Fibroblast of lung (primary cell): ENCODE measurements around the gene NAB2. TPM values are rescaled to one million over a fixed set of nuclear protein-coding genes. Genes with fewer than 3 reads are reported as not detected.

ENCODE experiments used
- DNase-seq, 2 donors: peaks; one replicate each; pipeline versions ENCODE4 v3.0.0 to v3.0.0-alpha.2; 2010; ENCODE audit warnings: low read depth in 2 of 2
- H2AFZ ChIP-seq: 2 replicates; pipeline ENCODE4 v1.5.1; 2012; ENCODE audit warnings: low read length, control low read depth, inconsistent platforms
- H3K27ac ChIP-seq: 2 replicates; pipeline ENCODE4 v1.5.1; 2011; ENCODE audit warnings: low read length, control low read depth; ENCODE audit not compliant: insufficient read depth
- H3K27me3 ChIP-seq: 2 replicates; pipeline ENCODE4 v1.5.1; 2011; ENCODE audit warnings: mild to moderate bottlenecking, low read length; ENCODE audit not compliant: control insufficient read depth, insufficient read depth
- H3K36me3 ChIP-seq: 2 replicates; pipeline ENCODE4 v1.5.1; 2011; ENCODE audit warnings: low read length; ENCODE audit not compliant: control insufficient read depth, insufficient read depth
- H3K4me1 ChIP-seq: 2 replicates; pipeline ENCODE4 v1.5.1; 2011; ENCODE audit warnings: low read length; ENCODE audit not compliant: control insufficient read depth, insufficient read depth; ENCODE audit errors: extremely low read depth
- H3K4me2 ChIP-seq: 2 replicates; pipeline ENCODE4 v1.5.1; 2011; ENCODE audit warnings: low read length, control low read depth; ENCODE audit not compliant: insufficient read depth; ENCODE audit errors: extremely low read depth
- H3K4me3 ChIP-seq, 4 experiments: fragments of 200-600 bp in 1 of 4; sonication (generic) in 1 of 4; replicated peaks in 1 of 4; 2 replicates each; pipeline ENCODE4 v1.5.1; 2011 to 2016; ENCODE audit warnings: low read length in 4 of 4, low read depth in 3 of 4, mild to moderate bottlenecking in 3 of 4, control low read depth in 2 of 4, inconsistent platforms in 1 of 4, mixed read lengths in 1 of 4; ENCODE audit not compliant: insufficient read depth in 1 of 4; ENCODE audit errors: control extremely low read depth in 1 of 4
- H3K79me2 ChIP-seq: 2 replicates; pipeline ENCODE4 v1.5.1; 2012; ENCODE audit warnings: mild to moderate bottlenecking, low read length, inconsistent platforms; ENCODE audit not compliant: control insufficient read depth, insufficient read depth
- H3K9ac ChIP-seq: 2 replicates; pipeline ENCODE4 v1.5.1; 2011; ENCODE audit warnings: mild to moderate bottlenecking, low read length, control low read depth; ENCODE audit not compliant: insufficient read depth
- H3K9me3 ChIP-seq: 2 replicates; pipeline ENCODE4 v1.5.1; 2012; ENCODE audit warnings: low read depth, low read length; ENCODE audit not compliant: control insufficient read depth, insufficient read depth
- H4K20me1 ChIP-seq: 2 replicates; pipeline ENCODE4 v1.5.1; 2011; ENCODE audit warnings: low read length; ENCODE audit not compliant: control insufficient read depth, insufficient read depth; ENCODE audit errors: extremely low read depth
- EZH2 ChIP-seq: IDR thresholded peaks from 2 replicates; pipeline ENCODE4 v1.5.1; 2012; ENCODE audit warnings: low read length, control low read depth, mild to moderate bottlenecking; ENCODE audit errors: missing control alignments
- polyA minus RNA-seq: library from RNA; depleted of rRNA, polyadenylated mRNA; stranded (reverse); fragments of >200 nt; gene quantifications from 2 replicates; pipeline ENCODE4 v1.2.3, GENCODE V29; 2011; ENCODE audit warnings: low replicate concordance
- polyA plus RNA-seq, 2 donors: library from polyadenylated mRNA; depleted of rRNA in 1 of 2; stranded (reverse) in 1 of 2; unstranded in 1 of 2; fragments of >200 nt; gene quantifications; 2 replicates each; pipeline ENCODE4 v1.2.1, GENCODE V29; 2011 to 2012; ENCODE audit warnings: missing spikeins in 1 of 2
- total RNA-seq: library from RNA; depleted of rRNA; stranded (reverse); fragments of >200 nt; gene quantifications from 2 replicates; pipeline ENCODE4 v1.2.1, GENCODE V29; 2014
- TF ChIP-seq, protein P1 (sequence below), 2 donors: IDR thresholded peaks in 1 of 2; conservative IDR thresholded peaks in 1 of 2; 1 replicate in 1 of 2; 2 replicates in 1 of 2; pipeline ENCODE4 v1.5.1; 2011 to 2012; ENCODE audit warnings: low read length in 2 of 2, control low read depth in 1 of 2, inconsistent platforms in 1 of 2, low read depth in 1 of 2, mild to moderate bottlenecking in 1 of 2

The NAB2 gene
- total RNA-seq = 39.6 and 62.7 TPM in 2 replicates
- 31.3 and 34.6 TPM in 2 replicates for polyA plus RNA-seq
- polyA plus RNA-seq (2012) = 36.6 and 43.5 TPM in 2 replicates
- polyA minus RNA-seq = 47.8 and 72.4 TPM in 2 replicates

- peak; percentile 94 to 98 for DNase-seq
- Histone ChIP-seq H3K4me1 (peaks cover 25% of the 10 kb centered on the region), H4K20me1 (no peaks in the 10 kb centered on the region), H3K9me3 (no peaks in the 10 kb centered on the region), H3K27ac (peak within 1 kb of the TSS; percentile 99), H3K9ac (peak within 1 kb of the TSS; percentile 86), H3K36me3 (peaks cover 16% of the 10 kb centered on the region), H3K27me3 (no peaks in the 10 kb centered on the region), H3K4me2 (peak within 1 kb of the TSS; percentile 100), H3K79me2 (peaks cover 44% of the 10 kb centered on the region), H3K4me3 (peak within 1 kb of the TSS; percentile 73 to 95 (median 83)), H2AFZ (no peak within 1 kb of the TSS)
- no peak for TF ChIP-seq EZH2
Measured at GRCh38 chr12:57088354-57089270, at the start of gene NAB2. Gene NAB2, plus strand, starts transcription at chr12:57089114. Its CDS starts 158 bp downstream, at chr12:57089272.

DNA sequence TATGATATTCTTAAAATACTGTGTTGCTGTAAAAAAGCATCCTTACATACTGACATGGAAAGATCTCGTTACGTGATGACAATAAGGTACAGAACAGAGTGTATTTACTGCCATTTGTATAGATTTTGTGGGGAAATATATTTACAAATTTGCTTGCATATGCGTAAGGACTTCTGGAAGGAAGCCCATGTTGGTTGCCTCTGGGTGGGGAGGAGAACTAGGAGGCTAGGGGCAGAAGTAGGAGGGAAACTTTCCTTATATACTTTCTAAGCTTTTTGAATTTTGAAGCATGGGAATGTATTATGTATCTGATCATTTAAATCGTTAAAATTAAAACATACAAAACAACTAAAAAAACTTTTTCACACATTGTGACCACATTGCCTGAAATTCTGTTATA is 48.7 kb upstream of the NAB2 start:
- Histone ChIP-seq H2AFZ (no peak overlapping the region), H3K9ac (no peak overlapping the region), H3K27me3 (peaks cover 41% of the 10 kb centered on the region), H3K9me3 (no peaks in the 10 kb centered on the region), H3K4me3 (no peak overlapping the region), H3K36me3 (no peaks in the 10 kb centered on the region), H3K4me1 (no peaks in the 10 kb centered on the region), H3K4me2 (no peak overlapping the region), H3K79me2 (no peaks in the 10 kb centered on the region), H4K20me1 (no peaks in the 10 kb centered on the region), H3K27ac (no peak overlapping the region)
- TF ChIP-seq, protein P1, sequence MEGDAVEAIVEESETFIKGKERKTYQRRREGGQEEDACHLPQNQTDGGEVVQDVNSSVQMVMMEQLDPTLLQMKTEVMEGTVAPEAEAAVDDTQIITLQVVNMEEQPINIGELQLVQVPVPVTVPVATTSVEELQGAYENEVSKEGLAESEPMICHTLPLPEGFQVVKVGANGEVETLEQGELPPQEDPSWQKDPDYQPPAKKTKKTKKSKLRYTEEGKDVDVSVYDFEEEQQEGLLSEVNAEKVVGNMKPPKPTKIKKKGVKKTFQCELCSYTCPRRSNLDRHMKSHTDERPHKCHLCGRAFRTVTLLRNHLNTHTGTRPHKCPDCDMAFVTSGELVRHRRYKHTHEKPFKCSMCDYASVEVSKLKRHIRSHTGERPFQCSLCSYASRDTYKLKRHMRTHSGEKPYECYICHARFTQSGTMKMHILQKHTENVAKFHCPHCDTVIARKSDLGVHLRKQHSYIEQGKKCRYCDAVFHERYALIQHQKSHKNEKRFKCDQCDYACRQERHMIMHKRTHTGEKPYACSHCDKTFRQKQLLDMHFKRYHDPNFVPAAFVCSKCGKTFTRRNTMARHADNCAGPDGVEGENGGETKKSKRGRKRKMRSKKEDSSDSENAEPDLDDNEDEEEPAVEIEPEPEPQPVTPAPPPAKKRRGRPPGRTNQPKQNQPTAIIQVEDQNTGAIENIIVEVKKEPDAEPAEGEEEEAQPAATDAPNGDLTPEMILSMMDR (conservative IDR thresholded peaks at IDR 0.05 in 1 of 2, IDR thresholded peaks at IDR 0.05 in 1 of 2; ENCODE audit: low read depth in 1 of 2, low read length in 2 of 2) = no peak
- TF ChIP-seq EZH2 = no peak
- no peak for DNase-seq

DNA sequence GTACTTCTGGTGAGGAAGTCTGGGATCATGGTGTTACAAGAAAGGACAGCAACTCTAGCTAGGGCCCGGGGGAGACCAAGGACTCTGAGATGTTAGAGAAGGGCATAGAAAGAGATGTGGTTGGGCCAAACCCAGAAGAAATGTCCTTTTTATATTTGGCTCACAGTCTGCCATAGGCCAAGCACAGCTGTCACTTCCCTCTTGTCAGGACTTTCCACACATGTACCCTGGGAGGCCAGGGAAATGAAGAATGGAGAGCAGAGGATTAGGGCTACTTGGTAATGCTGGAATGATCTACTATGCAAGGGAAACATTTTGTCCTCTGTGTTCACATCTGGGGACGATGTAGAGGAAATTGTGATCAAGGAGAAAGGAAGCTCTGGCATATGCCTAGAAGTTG is 48.2 kb upstream of the NAB2 start:
- Histone ChIP-seq H3K36me3 (no peaks in the 10 kb centered on the region), H3K4me2 (no peak overlapping the region), H3K4me3 (no peak overlapping the region), H4K20me1 (no peaks in the 10 kb centered on the region), H3K9me3 (no peaks in the 10 kb centered on the region), H2AFZ (no peak overlapping the region), H3K79me2 (no peaks in the 10 kb centered on the region), H3K27me3 (peaks cover 38% of the 10 kb centered on the region), H3K4me1 (no peaks in the 10 kb centered on the region), H3K27ac (no peak overlapping the region), H3K9ac (no peak overlapping the region)
- TF ChIP-seq EZH2 = no peak
- TF ChIP-seq, protein P1 (conservative IDR thresholded peaks at IDR 0.05 in 1 of 2, IDR thresholded peaks at IDR 0.05 in 1 of 2; ENCODE audit: low read depth in 1 of 2, low read length in 2 of 2) = no peak
- no peak for DNase-seq
